ENCODE results near the gene GPR61.

Gene GPR61

GRCh38 chr1:109529881-109530456, 9.7 kb upstream of the GPR61 start:
- no peaks in the 10 kb centered on the region for H3K27me3 ChIP-seq (ENCODE audit: low read length)
- no peak overlapping the region for H3K4me3 ChIP-seq (ENCODE audit: insufficient read depth, low read length, poor library complexity, severe bottlenecking)
- no peaks in the 10 kb centered on the region for H3K36me3 ChIP-seq (ENCODE audit: low read length)
- H3K4me2 ChIP-seq (ENCODE audit: low read depth, low read length, poor library complexity, severe bottlenecking), result no peak overlapping the region
- H3K9ac ChIP-seq (ENCODE audit: low read length), result no peak overlapping the region
- no peaks in the 10 kb centered on the region for H3K79me2 ChIP-seq (ENCODE audit: insufficient read depth, low read length)
- H4K20me1 ChIP-seq (ENCODE audit: low read depth, low read length), result no peaks in the 10 kb centered on the region
- H3K27ac ChIP-seq (ENCODE audit: low read depth, low read length), result no peak overlapping the region
- no peak for TF ChIP-seq EZH2phosphoT487 (conservative IDR thresholded peaks at IDR 0.05; ENCODE audit: low read length)
- TF ChIP-seq CTCF (IDR thresholded peaks at IDR 0.05; ENCODE audit: insufficient read depth, low read length, poor library complexity, severe bottlenecking), result no peak
- no peaks in the 10 kb centered on the region for H3F3A ChIP-seq (ENCODE audit: insufficient read depth)
- H2AFZ ChIP-seq (ENCODE audit: low read depth, low read length, severe bottlenecking), result no peak overlapping the region
- no peaks in the 10 kb centered on the region for H3K9me3 ChIP-seq (ENCODE audit: insufficient read depth, low read length)
- no peaks in the 10 kb centered on the region for H3K9me2 ChIP-seq (replicated peaks; ENCODE audit: insufficient read depth, low read length)

- no peak overlapping the region for H3K9ac ChIP-seq (ENCODE audit: low read length)
Observed at GRCh38 chr1:109530457-109531087, 9.1 kb upstream of the GPR61 start.

GRCh38 chr1:109531380-109531779, 8.3 kb upstream of the GPR61 start:
- Histone ChIP-seq H2AFZ (ENCODE audit: low read depth, low read length, severe bottlenecking) (no peak overlapping the region), H3K9me3 (ENCODE audit: insufficient read depth, low read length) (no peaks in the 10 kb centered on the region), H3K27me3 (ENCODE audit: low read length) (no peaks in the 10 kb centered on the region), H3K9me2 (replicated peaks; ENCODE audit: insufficient read depth, low read length) (no peaks in the 10 kb centered on the region), H3F3A (ENCODE audit: insufficient read depth) (no peaks in the 10 kb centered on the region), H3K79me2 (ENCODE audit: insufficient read depth, low read length) (no peaks in the 10 kb centered on the region), H3K4me3 (ENCODE audit: insufficient read depth, low read length, poor library complexity, severe bottlenecking) (no peak overlapping the region), H3K4me2 (ENCODE audit: low read depth, low read length, poor library complexity, severe bottlenecking) (no peak overlapping the region), H3K9ac (ENCODE audit: low read length) (no peak overlapping the region), H3K27ac (ENCODE audit: low read depth, low read length) (no peak overlapping the region), H4K20me1 (ENCODE audit: low read depth, low read length) (no peaks in the 10 kb centered on the region), H3K36me3 (ENCODE audit: low read length) (no peaks in the 10 kb centered on the region)
- TF ChIP-seq EZH2phosphoT487 (conservative IDR thresholded peaks at IDR 0.05; ENCODE audit: low read length) (no peak), CTCF (IDR thresholded peaks at IDR 0.05; ENCODE audit: insufficient read depth, low read length, poor library complexity, severe bottlenecking) (no peak)

More at GRCh38 chr1:109530457-109531087, 9.1 kb upstream of the GPR61 start:
- Histone ChIP-seq H2AFZ (ENCODE audit: low read depth, low read length, severe bottlenecking) (no peak overlapping the region), H3K27me3 (ENCODE audit: low read length) (no peaks in the 10 kb centered on the region), H3K4me3 (ENCODE audit: insufficient read depth, low read length, poor library complexity, severe bottlenecking) (no peak overlapping the region), H3K79me2 (ENCODE audit: insufficient read depth, low read length) (no peaks in the 10 kb centered on the region), H3K27ac (ENCODE audit: low read depth, low read length) (no peak overlapping the region), H3K9me3 (ENCODE audit: insufficient read depth, low read length) (no peaks in the 10 kb centered on the region), H3F3A (ENCODE audit: insufficient read depth) (no peaks in the 10 kb centered on the region), H3K9me2 (replicated peaks; ENCODE audit: insufficient read depth, low read length) (no peaks in the 10 kb centered on the region), H3K36me3 (ENCODE audit: low read length) (no peaks in the 10 kb centered on the region), H3K4me2 (ENCODE audit: low read depth, low read length, poor library complexity, severe bottlenecking) (no peak overlapping the region), H4K20me1 (ENCODE audit: low read depth, low read length) (no peaks in the 10 kb centered on the region)
- no peak for TF ChIP-seq EZH2phosphoT487 (conservative IDR thresholded peaks at IDR 0.05; ENCODE audit: low read length)
- no peak for TF ChIP-seq CTCF (IDR thresholded peaks at IDR 0.05; ENCODE audit: insufficient read depth, low read length, poor library complexity, severe bottlenecking)

All from SU-DHL-6 (cell line).